H1 (cell line): ENCODE data around the gene GIT1. TPM values are rescaled to one million over a fixed set of nuclear protein-coding genes. Genes with fewer than 3 reads are reported as not detected.

Experiments used
- CHD2 ChIP-seq: IDR thresholded peaks from 2 replicates; pipeline ENCODE4 v1.6.1; 2012; ENCODE audit warnings: low read length, improper control_type of control experiment
- FOSL1 ChIP-seq: IDR thresholded peaks from 2 replicates; pipeline ENCODE4 v1.6.1; 2011; ENCODE audit warnings: mild to moderate bottlenecking, low read depth, low read length, moderate library complexity; ENCODE audit not compliant: insufficient read depth
- GABPA ChIP-seq: IDR thresholded peaks from 2 replicates; pipeline ENCODE4 v1.6.1; 2011; ENCODE audit warnings: mild to moderate bottlenecking, low read length, moderate library complexity, borderline replicate concordance; ENCODE audit not compliant: insufficient read depth
- KDM4A ChIP-seq: IDR thresholded peaks from one replicate; pipeline ENCODE4 v1.7.1; 2012; ENCODE audit warnings: low read depth, mild to moderate bottlenecking, moderate library complexity, low read length, inconsistent platforms; ENCODE audit not compliant: severe bottlenecking
- RNF2 ChIP-seq: fragments of 200-900, 300-1000 bp; sonication (generic); IDR thresholded peaks from 2 replicates; pipeline ENCODE4 v1.7.1; 2016; ENCODE audit warnings: borderline replicate concordance, low read depth, mild to moderate bottlenecking, antibody characterized with exemption, low read length; ENCODE audit not compliant: poor library complexity, severe bottlenecking; ENCODE audit errors: missing control alignments
- ZNF274 ChIP-seq: IDR thresholded peaks from 2 replicates; pipeline ENCODE4 v1.7.0; 2012; ENCODE audit warnings: low read length, borderline replicate concordance; ENCODE audit errors: extremely low read depth
- polyA plus RNA-seq, 7 experiments: library from polyadenylated mRNA; depleted of rRNA in 3 of 7; stranded (reverse) in 5 of 7; unstranded in 2 of 7; fragments of >200 nt in 5 of 7; fragments of 200-250 nt in 2 of 7; gene quantifications; 1 replicate in 5 of 7; 2 replicates in 1 of 7; 4 replicates in 1 of 7; pipeline versions ENCODE4 v1.2.1 to v1.2.3, GENCODE V29; 2011 to 2013; ENCODE audit warnings: missing spikeins in 2 of 7, mixed read lengths in 2 of 7
- total RNA-seq: library from RNA; stranded (reverse); fragmentation: NEBNext Ultra II Directional; extraction: Animal tissue kit (Norgen Biotek cat#: 25700); gene quantifications from 2 replicates; pipeline ENCODE4 v1.2.1, GENCODE V29; 2021
- TF ChIP-seq, protein P1 (sequence below): fragments of 300-600 bp; sonication (generic); IDR thresholded peaks from 2 replicates; pipeline ENCODE4 v1.7.1; 2012; ENCODE audit warnings: low read length, moderate library complexity, mild to moderate bottlenecking, inconsistent platforms; ENCODE audit not compliant: insufficient replicate concordance
- TF ChIP-seq, protein P2 (sequence below): IDR thresholded peaks from 2 replicates; pipeline ENCODE4 v1.6.1; 2012; ENCODE audit warnings: low read length, inconsistent platforms

GIT1 gene
- total and polyA plus RNA-seq, 2 of the 8 experiments (the other 6 are each of a cell fraction or from before 2014, with no cell fraction given) = 62.4 to 63.0 TPM

DNA sequence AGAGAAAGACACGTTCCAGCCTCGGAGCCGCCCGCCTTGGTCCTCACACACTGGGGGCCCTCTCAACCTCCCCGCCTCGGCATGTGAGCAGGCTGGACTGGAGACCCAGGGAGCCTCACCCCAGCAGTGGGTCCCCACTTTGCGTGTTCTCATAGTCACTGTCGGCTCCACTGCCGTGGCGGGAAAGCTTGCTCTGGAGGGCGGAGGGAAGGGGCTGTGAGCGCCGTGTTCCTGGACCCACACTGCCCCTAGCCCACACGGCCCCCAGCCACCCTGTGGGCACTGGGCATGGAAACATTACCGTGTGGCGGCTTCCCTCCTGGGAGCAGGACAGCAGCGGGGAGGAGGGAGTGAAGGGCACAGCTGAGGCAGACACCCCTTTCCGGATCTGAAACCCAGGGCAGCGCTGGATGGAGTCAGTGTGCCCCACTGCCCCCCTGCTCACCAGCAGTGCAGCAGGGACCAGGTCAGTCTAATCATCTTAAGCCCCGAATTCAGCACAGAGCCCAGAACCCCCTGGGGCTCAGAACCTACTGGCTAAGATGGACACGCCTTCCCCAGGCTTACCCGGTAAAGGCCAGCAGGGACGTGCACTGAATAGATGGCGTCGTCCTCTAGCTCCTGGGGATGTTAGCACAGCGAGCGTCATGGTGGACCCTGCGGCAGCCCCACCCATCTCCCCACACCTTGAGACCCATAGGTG is 13.8 kb downstream of the GIT1 start (continued):
- TF ChIP-seq, protein P1, sequence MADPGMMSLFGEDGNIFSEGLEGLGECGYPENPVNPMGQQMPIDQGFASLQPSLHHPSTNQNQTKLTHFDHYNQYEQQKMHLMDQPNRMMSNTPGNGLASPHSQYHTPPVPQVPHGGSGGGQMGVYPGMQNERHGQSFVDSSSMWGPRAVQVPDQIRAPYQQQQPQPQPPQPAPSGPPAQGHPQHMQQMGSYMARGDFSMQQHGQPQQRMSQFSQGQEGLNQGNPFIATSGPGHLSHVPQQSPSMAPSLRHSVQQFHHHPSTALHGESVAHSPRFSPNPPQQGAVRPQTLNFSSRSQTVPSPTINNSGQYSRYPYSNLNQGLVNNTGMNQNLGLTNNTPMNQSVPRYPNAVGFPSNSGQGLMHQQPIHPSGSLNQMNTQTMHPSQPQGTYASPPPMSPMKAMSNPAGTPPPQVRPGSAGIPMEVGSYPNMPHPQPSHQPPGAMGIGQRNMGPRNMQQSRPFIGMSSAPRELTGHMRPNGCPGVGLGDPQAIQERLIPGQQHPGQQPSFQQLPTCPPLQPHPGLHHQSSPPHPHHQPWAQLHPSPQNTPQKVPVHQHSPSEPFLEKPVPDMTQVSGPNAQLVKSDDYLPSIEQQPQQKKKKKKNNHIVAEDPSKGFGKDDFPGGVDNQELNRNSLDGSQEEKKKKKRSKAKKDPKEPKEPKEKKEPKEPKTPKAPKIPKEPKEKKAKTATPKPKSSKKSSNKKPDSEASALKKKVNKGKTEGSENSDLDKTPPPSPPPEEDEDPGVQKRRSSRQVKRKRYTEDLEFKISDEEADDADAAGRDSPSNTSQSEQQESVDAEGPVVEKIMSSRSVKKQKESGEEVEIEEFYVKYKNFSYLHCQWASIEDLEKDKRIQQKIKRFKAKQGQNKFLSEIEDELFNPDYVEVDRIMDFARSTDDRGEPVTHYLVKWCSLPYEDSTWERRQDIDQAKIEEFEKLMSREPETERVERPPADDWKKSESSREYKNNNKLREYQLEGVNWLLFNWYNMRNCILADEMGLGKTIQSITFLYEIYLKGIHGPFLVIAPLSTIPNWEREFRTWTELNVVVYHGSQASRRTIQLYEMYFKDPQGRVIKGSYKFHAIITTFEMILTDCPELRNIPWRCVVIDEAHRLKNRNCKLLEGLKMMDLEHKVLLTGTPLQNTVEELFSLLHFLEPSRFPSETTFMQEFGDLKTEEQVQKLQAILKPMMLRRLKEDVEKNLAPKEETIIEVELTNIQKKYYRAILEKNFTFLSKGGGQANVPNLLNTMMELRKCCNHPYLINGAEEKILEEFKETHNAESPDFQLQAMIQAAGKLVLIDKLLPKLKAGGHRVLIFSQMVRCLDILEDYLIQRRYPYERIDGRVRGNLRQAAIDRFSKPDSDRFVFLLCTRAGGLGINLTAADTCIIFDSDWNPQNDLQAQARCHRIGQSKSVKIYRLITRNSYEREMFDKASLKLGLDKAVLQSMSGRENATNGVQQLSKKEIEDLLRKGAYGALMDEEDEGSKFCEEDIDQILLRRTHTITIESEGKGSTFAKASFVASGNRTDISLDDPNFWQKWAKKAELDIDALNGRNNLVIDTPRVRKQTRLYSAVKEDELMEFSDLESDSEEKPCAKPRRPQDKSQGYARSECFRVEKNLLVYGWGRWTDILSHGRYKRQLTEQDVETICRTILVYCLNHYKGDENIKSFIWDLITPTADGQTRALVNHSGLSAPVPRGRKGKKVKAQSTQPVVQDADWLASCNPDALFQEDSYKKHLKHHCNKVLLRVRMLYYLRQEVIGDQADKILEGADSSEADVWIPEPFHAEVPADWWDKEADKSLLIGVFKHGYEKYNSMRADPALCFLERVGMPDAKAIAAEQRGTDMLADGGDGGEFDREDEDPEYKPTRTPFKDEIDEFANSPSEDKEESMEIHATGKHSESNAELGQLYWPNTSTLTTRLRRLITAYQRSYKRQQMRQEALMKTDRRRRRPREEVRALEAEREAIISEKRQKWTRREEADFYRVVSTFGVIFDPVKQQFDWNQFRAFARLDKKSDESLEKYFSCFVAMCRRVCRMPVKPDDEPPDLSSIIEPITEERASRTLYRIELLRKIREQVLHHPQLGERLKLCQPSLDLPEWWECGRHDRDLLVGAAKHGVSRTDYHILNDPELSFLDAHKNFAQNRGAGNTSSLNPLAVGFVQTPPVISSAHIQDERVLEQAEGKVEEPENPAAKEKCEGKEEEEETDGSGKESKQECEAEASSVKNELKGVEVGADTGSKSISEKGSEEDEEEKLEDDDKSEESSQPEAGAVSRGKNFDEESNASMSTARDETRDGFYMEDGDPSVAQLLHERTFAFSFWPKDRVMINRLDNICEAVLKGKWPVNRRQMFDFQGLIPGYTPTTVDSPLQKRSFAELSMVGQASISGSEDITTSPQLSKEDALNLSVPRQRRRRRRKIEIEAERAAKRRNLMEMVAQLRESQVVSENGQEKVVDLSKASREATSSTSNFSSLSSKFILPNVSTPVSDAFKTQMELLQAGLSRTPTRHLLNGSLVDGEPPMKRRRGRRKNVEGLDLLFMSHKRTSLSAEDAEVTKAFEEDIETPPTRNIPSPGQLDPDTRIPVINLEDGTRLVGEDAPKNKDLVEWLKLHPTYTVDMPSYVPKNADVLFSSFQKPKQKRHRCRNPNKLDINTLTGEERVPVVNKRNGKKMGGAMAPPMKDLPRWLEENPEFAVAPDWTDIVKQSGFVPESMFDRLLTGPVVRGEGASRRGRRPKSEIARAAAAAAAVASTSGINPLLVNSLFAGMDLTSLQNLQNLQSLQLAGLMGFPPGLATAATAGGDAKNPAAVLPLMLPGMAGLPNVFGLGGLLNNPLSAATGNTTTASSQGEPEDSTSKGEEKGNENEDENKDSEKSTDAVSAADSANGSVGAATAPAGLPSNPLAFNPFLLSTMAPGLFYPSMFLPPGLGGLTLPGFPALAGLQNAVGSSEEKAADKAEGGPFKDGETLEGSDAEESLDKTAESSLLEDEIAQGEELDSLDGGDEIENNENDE = no peak
- no peak for TF ChIP-seq GABPA
- no peak for TF ChIP-seq RNF2
- TF ChIP-seq CHD2 = no peak
- TF ChIP-seq ZNF274 = no peak
- no peak for TF ChIP-seq FOSL1
- TF ChIP-seq, protein P2, sequence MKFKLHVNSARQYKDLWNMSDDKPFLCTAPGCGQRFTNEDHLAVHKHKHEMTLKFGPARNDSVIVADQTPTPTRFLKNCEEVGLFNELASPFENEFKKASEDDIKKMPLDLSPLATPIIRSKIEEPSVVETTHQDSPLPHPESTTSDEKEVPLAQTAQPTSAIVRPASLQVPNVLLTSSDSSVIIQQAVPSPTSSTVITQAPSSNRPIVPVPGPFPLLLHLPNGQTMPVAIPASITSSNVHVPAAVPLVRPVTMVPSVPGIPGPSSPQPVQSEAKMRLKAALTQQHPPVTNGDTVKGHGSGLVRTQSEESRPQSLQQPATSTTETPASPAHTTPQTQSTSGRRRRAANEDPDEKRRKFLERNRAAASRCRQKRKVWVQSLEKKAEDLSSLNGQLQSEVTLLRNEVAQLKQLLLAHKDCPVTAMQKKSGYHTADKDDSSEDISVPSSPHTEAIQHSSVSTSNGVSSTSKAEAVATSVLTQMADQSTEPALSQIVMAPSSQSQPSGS = no peak
- no peak for TF ChIP-seq KDM4A
